Stimulated activated CD4-positive, alpha-beta T cell treated with anti-CD3 and anti-CD28 coated beads, Interleukin-2, amount 100 ng/mL, for 48 hours (primary cell): ENCODE data around the gene AKR7A2.
"Not testable (repeated sequence)": the region's sequence is repeated elsewhere in the genome, so short reads cannot be mapped to it uniquely, and the experiment has no call there.

Experiments
- DNase-seq, 2 donors: peaks; one replicate each; pipeline ENCODE4 v3.0.0-alpha.2; 2020

AKR7A2 gene

GRCh38 chr1:19256301-19256700 is 55.6 kb downstream of the AKR7A2 start:
- DNase-seq, result not testable (repeated sequence)

DNA sequence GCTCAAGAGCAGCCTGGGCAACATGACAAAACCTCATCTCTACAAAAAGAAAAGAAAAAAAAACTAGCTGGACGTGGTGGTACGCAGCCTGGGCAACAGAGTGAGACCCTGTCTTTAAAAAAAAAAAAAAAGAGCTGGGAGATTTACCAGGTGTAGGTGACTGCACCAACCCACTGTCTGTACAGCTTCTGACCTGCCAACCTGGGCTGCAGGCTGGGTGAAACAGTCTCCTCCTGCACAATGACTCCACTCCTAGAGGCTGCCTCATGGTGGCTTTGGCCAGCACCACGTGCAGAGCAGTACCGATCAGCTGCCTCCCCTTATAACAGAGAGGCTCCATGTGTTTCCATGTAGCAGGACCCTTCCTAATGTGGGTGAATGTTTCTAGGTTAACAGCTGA is 56.7 kb downstream of the AKR7A2 start:
- DNase-seq, result no peak

GRCh38 chr1:19254416-19254815 is 57.5 kb downstream of the AKR7A2 start:
- DNase-seq, result no peak
